ENCODE data around the gene HLA-DQA1.

HLA-DQA1 gene

GRCh38 chr6:32664354-32664753 is 27.1 kb downstream of the HLA-DQA1 start:
- ChIA-PET CTCF (no interaction called here), POLR2A (no interaction called here)
- no peak for DNase-seq (ENCODE audit: extremely low spot score)
- TF ChIP-seq ARNT (IDR thresholded peaks at IDR 0.05), result no peak
- TF ChIP-seq TARDBP (IDR thresholded peaks at IDR 0.05), result no peak
- TF ChIP-seq FOXA1 (IDR thresholded peaks at IDR 0.05), result no peak
- TF ChIP-seq NFRKB (IDR thresholded peaks at IDR 0.05), result no peak
- TF ChIP-seq FOXM1 (IDR thresholded peaks at IDR 0.05; ENCODE audit: borderline replicate concordance), result no peak
- no peak for TF ChIP-seq CTBP1 (IDR thresholded peaks at IDR 0.05; ENCODE audit: borderline replicate concordance)
- TF ChIP-seq SUZ12 (IDR thresholded peaks at IDR 0.05), result no peak
- no peak for TF ChIP-seq L3MBTL2 (conservative IDR thresholded peaks at IDR 0.05)

DNA sequence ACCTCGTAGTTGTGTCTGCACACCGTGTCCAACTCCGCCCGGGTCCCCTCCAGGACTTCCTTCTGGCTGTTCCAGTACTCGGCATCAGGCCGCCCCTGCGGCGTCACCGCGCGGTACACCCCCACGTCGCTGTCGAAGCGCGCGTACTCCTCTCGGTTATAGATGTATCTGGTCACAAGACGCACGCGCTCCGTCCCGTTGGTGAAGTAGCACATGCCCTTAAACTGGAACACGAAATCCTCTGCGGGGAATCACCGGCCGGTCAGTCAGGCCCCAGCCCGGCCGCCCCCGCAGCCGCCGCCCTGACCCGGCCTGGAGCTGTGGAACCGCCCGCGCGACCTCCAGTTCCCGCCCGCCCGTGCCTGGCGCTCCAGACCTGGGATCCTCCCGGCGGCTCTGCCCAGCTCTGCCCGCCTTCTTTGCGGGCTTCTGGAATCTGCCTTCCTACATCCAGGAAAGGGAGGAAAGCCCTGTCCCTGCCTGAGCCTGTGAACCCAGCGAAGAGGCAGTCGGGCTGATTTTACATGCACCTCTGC is 27.7 kb downstream of the HLA-DQA1 start:
- ChIA-PET POLR2A (no interaction called here), CTCF (no interaction called here)
- DNase-seq (ENCODE audit: extremely low spot score), result no peak
- TF ChIP-seq ARNT (IDR thresholded peaks at IDR 0.05) (no peak), SP1 (IDR thresholded peaks at IDR 0.05) (no peak), BHLHE40 (IDR thresholded peaks at IDR 0.05; ENCODE audit: borderline replicate concordance) (no peak), LEF1 (IDR thresholded peaks at IDR 0.05; ENCODE audit: borderline replicate concordance) (no peak), L3MBTL2 (conservative IDR thresholded peaks at IDR 0.05) (no peak), FOXM1 (IDR thresholded peaks at IDR 0.05; ENCODE audit: borderline replicate concordance) (no peak), ZNF384 (IDR thresholded peaks at IDR 0.05) (no peak), SUZ12 (IDR thresholded peaks at IDR 0.05) (no peak), CTBP1 (IDR thresholded peaks at IDR 0.05; ENCODE audit: borderline replicate concordance) (no peak)

GRCh38 chr6:32665661-32666060 is 28.5 kb downstream of the HLA-DQA1 start:
- ChIA-PET POLR2A (interaction anchor here (1.1 kb wide), 1 partner anchor 33 kb away, joined by 3 read pairs; no protein-coding TSS in a partner anchor), CTCF (interaction anchor here (0.6 to 1.4 kb wide), 2 partner anchors 43 to 269 kb away, joined by 3 to 4 read pairs; no protein-coding TSS in a partner anchor)
- DNase-seq (ENCODE audit: extremely low spot score), result no peak
- TF ChIP-seq FOXK2 (IDR thresholded peaks at IDR 0.05), result no peak
- TF ChIP-seq ZNF384 (IDR thresholded peaks at IDR 0.05), result no peak
- no peak for TF ChIP-seq SUZ12 (IDR thresholded peaks at IDR 0.05)
- no peak for TF ChIP-seq FOXA1 (IDR thresholded peaks at IDR 0.05)
- no peak for TF ChIP-seq NFRKB (IDR thresholded peaks at IDR 0.05)
- no peak for TF ChIP-seq CTBP1 (IDR thresholded peaks at IDR 0.05; ENCODE audit: borderline replicate concordance)
- TF ChIP-seq ELF4 (IDR thresholded peaks at IDR 0.05), result no peak
- no peak for TF ChIP-seq TARDBP (IDR thresholded peaks at IDR 0.05)
- TF ChIP-seq, protein P1, sequence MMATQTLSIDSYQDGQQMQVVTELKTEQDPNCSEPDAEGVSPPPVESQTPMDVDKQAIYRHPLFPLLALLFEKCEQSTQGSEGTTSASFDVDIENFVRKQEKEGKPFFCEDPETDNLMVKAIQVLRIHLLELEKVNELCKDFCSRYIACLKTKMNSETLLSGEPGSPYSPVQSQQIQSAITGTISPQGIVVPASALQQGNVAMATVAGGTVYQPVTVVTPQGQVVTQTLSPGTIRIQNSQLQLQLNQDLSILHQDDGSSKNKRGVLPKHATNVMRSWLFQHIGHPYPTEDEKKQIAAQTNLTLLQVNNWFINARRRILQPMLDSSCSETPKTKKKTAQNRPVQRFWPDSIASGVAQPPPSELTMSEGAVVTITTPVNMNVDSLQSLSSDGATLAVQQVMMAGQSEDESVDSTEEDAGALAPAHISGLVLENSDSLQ (IDR thresholded peaks at IDR 0.05), result no peak
- TF ChIP-seq LEF1 (IDR thresholded peaks at IDR 0.05; ENCODE audit: borderline replicate concordance), result no peak
- TF ChIP-seq ARNT (IDR thresholded peaks at IDR 0.05), result no peak
- TF ChIP-seq FOXM1 (IDR thresholded peaks at IDR 0.05; ENCODE audit: borderline replicate concordance), result no peak
- TF ChIP-seq HDGF (IDR thresholded peaks at IDR 0.05; ENCODE audit: borderline replicate concordance), result no peak
- no peak for TF ChIP-seq L3MBTL2 (conservative IDR thresholded peaks at IDR 0.05)
- no peak for TF ChIP-seq SP1 (IDR thresholded peaks at IDR 0.05)
- TF ChIP-seq BHLHE40 (IDR thresholded peaks at IDR 0.05; ENCODE audit: borderline replicate concordance), result no peak

GRCh38 chr6:32666420-32667300 is 29.5 kb downstream of the HLA-DQA1 start, which contains the start of gene HLA-DQB1:
HLA-DQB1 (minus strand) TSS chr6:32666657; CDS start chr6:32666607, 50 bp downstream.
- TF ChIP-seq SP1 (IDR thresholded peaks at IDR 0.05) (no peak), BHLHE40 (IDR thresholded peaks at IDR 0.05; ENCODE audit: borderline replicate concordance) (no peak)
- TF ChIP-seq, protein P1 (IDR thresholded peaks at IDR 0.05), result peak; percentile 86
- POLR2A ChIA-PET, result interaction anchor here (0.7 to 1.1 kb wide), 2 partner anchors 30 to 34 kb away, joined by 3 to 4 read pairs; partner anchors contain the start of gene HLA-DQA1
- CTCF ChIA-PET, result interaction anchor here (0.6 to 1.4 kb wide), 2 partner anchors 44 to 268 kb away, joined by 3 to 4 read pairs; no protein-coding TSS in a partner anchor
- DNase-seq (ENCODE audit: extremely low spot score), result peak; percentile 83

- POLR2A ChIA-PET, result no interaction called here
- peak; percentile 39 for DNase-seq (ENCODE audit: extremely low spot score)
- CTCF ChIA-PET, result no interaction called here
- TF ChIP-seq SUZ12 (IDR thresholded peaks at IDR 0.05) (no peak), LEF1 (IDR thresholded peaks at IDR 0.05; ENCODE audit: borderline replicate concordance) (no peak), ZNF384 (IDR thresholded peaks at IDR 0.05) (no peak), FOXA1 (IDR thresholded peaks at IDR 0.05) (no peak), FOXM1 (IDR thresholded peaks at IDR 0.05; ENCODE audit: borderline replicate concordance) (no peak), L3MBTL2 (conservative IDR thresholded peaks at IDR 0.05) (no peak), SP1 (IDR thresholded peaks at IDR 0.05) (no peak)
- TF ChIP-seq, protein P1 (IDR thresholded peaks at IDR 0.05), result no peak
These were observed 31.1 kb downstream of the HLA-DQA1 start for GRCh38 chr6:32668226-32668747.

DNA sequence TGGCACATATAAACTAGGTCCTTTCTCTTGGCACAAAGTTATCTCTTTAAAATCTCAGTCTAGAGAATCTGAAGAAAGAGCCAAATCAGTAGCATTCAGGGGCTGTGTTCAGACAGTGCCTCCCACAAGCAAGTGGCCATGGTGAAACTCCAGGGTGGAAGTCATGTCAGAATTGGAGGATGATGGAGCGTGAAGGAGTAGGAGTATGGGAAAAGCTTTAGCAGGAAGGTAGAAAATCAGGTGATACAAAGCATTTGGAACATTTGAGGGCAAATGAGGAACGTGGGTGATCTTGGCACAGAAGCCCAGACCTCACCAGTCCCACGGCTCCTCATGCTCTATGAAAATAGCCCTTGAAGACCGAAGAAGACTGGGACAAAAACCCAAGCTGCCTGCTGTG is 32.0 kb downstream of the HLA-DQA1 start:
- TF ChIP-seq BHLHE40 (IDR thresholded peaks at IDR 0.05; ENCODE audit: borderline replicate concordance) (no peak), SUZ12 (IDR thresholded peaks at IDR 0.05) (no peak), L3MBTL2 (conservative IDR thresholded peaks at IDR 0.05) (no peak), CTBP1 (IDR thresholded peaks at IDR 0.05; ENCODE audit: borderline replicate concordance) (no peak), SP1 (IDR thresholded peaks at IDR 0.05) (no peak), NFRKB (IDR thresholded peaks at IDR 0.05) (no peak), LEF1 (IDR thresholded peaks at IDR 0.05; ENCODE audit: borderline replicate concordance) (no peak), ZNF384 (IDR thresholded peaks at IDR 0.05) (no peak), FOXM1 (IDR thresholded peaks at IDR 0.05; ENCODE audit: borderline replicate concordance) (no peak), ELF4 (IDR thresholded peaks at IDR 0.05) (no peak), FOXA1 (IDR thresholded peaks at IDR 0.05) (no peak), ARNT (IDR thresholded peaks at IDR 0.05) (no peak)
- ChIA-PET CTCF (no interaction called here), POLR2A (no interaction called here)
- no peak for DNase-seq (ENCODE audit: extremely low spot score)

Measured in HEK293T (cell line).